SK-N-SH (cell line): ENCODE measurements around the gene GPD1L. TPM values are rescaled to one million over a fixed set of nuclear protein-coding genes. Genes with fewer than 3 reads are reported as not detected.
"Not testable (repeated sequence)": the region's sequence is repeated elsewhere in the genome, so short reads cannot be mapped to it uniquely, and the experiment has no call there.

Experiments used
- CTCF ChIA-PET: fragments of 300-600, 350-600 bp; formaldehyde crosslinking; extraction: SDS; loops from one replicate; lab custom pipeline; 2021; lab: Yijun Ruan, JAX
- POLR2A ChIA-PET: fragments of 350-600 bp; sonication (Branson Sonifier 250); formaldehyde crosslinking; extraction: SDS; loops from one replicate; lab custom pipeline; 2020; ENCODE audit warnings: antibody characterized with exemption, inconsistent platforms; lab: Yijun Ruan, JAX
- DNase-seq: peaks from one replicate; pipeline ENCODE4 v3.0.0; 2012
- H2AFZ ChIP-seq: fragments of 200-600 bp; sonication (generic); 2 replicates; pipeline ENCODE4 v1.8.1; 2016; ENCODE audit warnings: antibody characterized with exemption, mild to moderate bottlenecking, low read depth
- H3F3A ChIP-seq: fragments of 200-600 bp; sonication (generic); replicated peaks from 2 replicates; pipeline ENCODE3; 2016; ENCODE audit warnings: antibody characterized with exemption, mild to moderate bottlenecking; ENCODE audit not compliant: insufficient read depth
- H3K27ac ChIP-seq, 2 experiments: fragments of 200-500 bp in 1 of 2; fragments of 200-600 bp in 1 of 2; sonication (Bioruptor generic) in 1 of 2; sonication (generic), shearing (Covaris generic) in 1 of 2; 2 replicates each; pipeline versions ENCODE4 v1.5.1 to v1.6.1; 2014 to 2016; ENCODE audit warnings: low read depth in 2 of 2, inconsistent platforms in 1 of 2, low read length in 1 of 2, mild to moderate bottlenecking in 1 of 2, mixed read lengths in 1 of 2
- H3K27me3 ChIP-seq: fragments of 200-600 bp; sonication (generic), shearing (Covaris generic); 2 replicates; pipeline ENCODE4 v1.6.1; 2016; ENCODE audit warnings: mixed run types; ENCODE audit not compliant: insufficient read depth
- H3K36me3 ChIP-seq, 2 experiments: fragments of 200-500 bp in 1 of 2; fragments of 200-600 bp in 1 of 2; sonication (Bioruptor generic) in 1 of 2; sonication (generic) in 1 of 2; replicated peaks in 1 of 2; 2 replicates each; pipeline versions ENCODE3 to v1.5.1; 2014 to 2016; ENCODE audit warnings: low read length in 1 of 2, mild to moderate bottlenecking in 1 of 2; ENCODE audit not compliant: insufficient read depth in 2 of 2, control insufficient read depth in 1 of 2
- H3K4me1 ChIP-seq, 2 experiments: fragments of 200-500 bp in 1 of 2; fragments of 200-600 bp in 1 of 2; sonication (Bioruptor generic) in 1 of 2; sonication (generic), shearing (Covaris generic) in 1 of 2; 2 replicates each; pipeline versions ENCODE4 v1.5.1 to v1.6.1; 2014 to 2016; ENCODE audit warnings: low read depth in 1 of 2, low read length in 1 of 2, mixed run types in 1 of 2; ENCODE audit not compliant: insufficient read depth in 2 of 2, control insufficient read depth in 1 of 2
- H3K4me2 ChIP-seq: fragments of 200-600 bp; sonication (generic), shearing (Covaris generic); 2 replicates; pipeline ENCODE4 v1.6.1; 2017; ENCODE audit warnings: mixed run types
- H3K4me3 ChIP-seq, 2 experiments: fragments of 200-500 bp in 1 of 2; fragments of 200-600 bp in 1 of 2; sonication (Bioruptor generic) in 1 of 2; sonication (generic), shearing (Covaris generic) in 1 of 2; 2 replicates each; pipeline versions ENCODE4 v1.5.1 to v1.8.1; 2014 to 2016; ENCODE audit warnings: low read depth in 2 of 2, inconsistent platforms in 1 of 2, low read length in 1 of 2, mild to moderate bottlenecking in 1 of 2, mixed read lengths in 1 of 2, moderate library complexity in 1 of 2
- H3K79me2 ChIP-seq: fragments of 200-600 bp; sonication (generic); 2 replicates; pipeline ENCODE4 v1.8.1; 2017; ENCODE audit warnings: mild to moderate bottlenecking; ENCODE audit not compliant: insufficient read depth
- H3K9ac ChIP-seq: fragments of 200-600 bp; sonication (generic); 2 replicates; pipeline ENCODE4 v1.6.1; 2017; ENCODE audit warnings: mixed run types
- H3K9me2 ChIP-seq: fragments of 200-600 bp; sonication (generic); 2 replicates; pipeline ENCODE4 v1.6.1; 2017; ENCODE audit warnings: mixed run types
- H3K9me3 ChIP-seq: fragments of 200-600 bp; sonication (generic); 2 replicates; pipeline ENCODE4 v1.6.1; 2017; ENCODE audit warnings: mixed run types, mild to moderate bottlenecking, moderate library complexity
- H4K20me1 ChIP-seq: fragments of 200-600 bp; sonication (generic); 2 replicates; pipeline ENCODE4 v1.6.1; 2017; ENCODE audit warnings: mild to moderate bottlenecking, mixed run types; ENCODE audit not compliant: insufficient read depth
- FOSL2 ChIP-seq: IDR thresholded peaks from 2 replicates; pipeline ENCODE4 v1.4.0; 2012; ENCODE audit warnings: low read depth, mild to moderate bottlenecking, moderate library complexity, borderline replicate concordance
- FOXJ3 ChIP-seq: sonication (generic); formaldehyde crosslinking; IDR thresholded peaks from 2 replicates; pipeline ENCODE4 v1.5.1; 2020; ENCODE audit warnings: mild to moderate bottlenecking, missing genetic modification reagents
- GABPA ChIP-seq: IDR thresholded peaks from 2 replicates; pipeline ENCODE4 v1.4.0; 2012; ENCODE audit warnings: low read depth, mild to moderate bottlenecking
- MEF2A ChIP-seq: IDR thresholded peaks from 2 replicates; pipeline ENCODE4 v1.4.0; 2012; ENCODE audit warnings: low read depth, borderline replicate concordance
- RCOR1 ChIP-seq: fragments of 150-350 bp; IDR thresholded peaks from 2 replicates; pipeline ENCODE4 v1.6.1; 2017; ENCODE audit warnings: antibody characterized with exemption, low read length
- RFX5 ChIP-seq: IDR thresholded peaks from 2 replicates; pipeline ENCODE4 v1.6.1; 2012; ENCODE audit warnings: mild to moderate bottlenecking, improper control_type of control experiment, low read length
- SIN3A ChIP-seq: IDR thresholded peaks from 2 replicates; pipeline ENCODE4 v1.6.1; 2012; ENCODE audit warnings: low read depth, mild to moderate bottlenecking, low read length, moderate library complexity, borderline replicate concordance
- TEAD4 ChIP-seq: IDR thresholded peaks from 2 replicates; pipeline ENCODE4 v1.4.0; 2012; ENCODE audit warnings: mild to moderate bottlenecking, borderline replicate concordance; ENCODE audit not compliant: insufficient read depth
- WGBS: methylation state at CpG from one replicate; pipeline ENCODE4 v1.1.6; 2017; ENCODE audit warnings: low lambda C conversion rate; 5-methylcytosine and 5-hydroxymethylcytosine counted together
- polyA plus RNA-seq, 3 experiments: library from polyadenylated mRNA; depleted of rRNA; stranded (reverse); fragments of >200 nt; gene quantifications; 2 replicates each; pipeline ENCODE4 v1.2.3, GENCODE V29; 2012
- TF ChIP-seq, protein P1 (sequence below): fragments of 150-350 bp; IDR thresholded peaks from 2 replicates; pipeline ENCODE4 v1.6.1; 2016; ENCODE audit warnings: mild to moderate bottlenecking, low read depth, low read length

Gene GPD1L
- polyA plus RNA-seq, 1 of the 3 experiments (the other 2 are of a cell fraction) = 6.1 TPM

DNA sequence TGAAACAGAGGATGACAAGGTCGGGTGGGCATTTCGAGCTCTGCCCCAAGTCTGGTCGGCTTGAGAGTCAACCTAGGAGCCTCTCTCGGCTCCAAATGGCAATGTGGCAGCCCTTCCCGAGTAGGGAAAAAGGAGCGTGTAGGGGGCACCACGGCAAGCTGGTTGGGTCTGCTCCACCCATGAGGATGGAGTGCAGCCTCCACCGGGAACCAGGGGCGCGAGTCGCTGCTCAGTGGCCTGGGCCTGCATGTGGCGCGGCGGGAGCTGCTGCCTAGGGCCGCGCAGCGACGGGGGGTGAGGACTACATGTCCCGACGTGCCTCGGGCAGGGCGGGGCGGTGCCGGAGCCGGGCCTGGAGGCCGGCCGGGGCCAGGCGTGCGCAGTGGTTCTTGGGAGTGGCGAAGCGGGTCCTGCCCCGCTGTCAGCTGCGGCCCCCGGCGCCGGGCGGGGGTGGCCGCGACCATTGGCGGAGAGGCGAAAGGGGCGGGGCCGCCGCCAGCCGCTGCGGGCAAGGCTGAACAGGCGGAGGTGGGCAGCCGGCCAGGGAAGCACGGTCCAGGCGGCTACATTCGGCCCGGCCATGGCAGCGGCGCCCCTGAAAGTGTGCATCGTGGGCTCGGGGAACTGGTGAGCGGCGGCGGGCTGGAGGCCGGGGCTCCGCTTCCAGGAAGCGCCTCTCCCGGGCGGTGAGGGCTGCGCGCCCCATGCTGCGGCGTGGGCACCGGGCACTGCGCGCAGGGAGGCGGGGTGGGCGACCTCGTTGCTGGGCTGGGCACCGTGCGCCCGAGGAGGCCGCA, at the start of gene GPD1L (continued):
- TF ChIP-seq RCOR1 (no peak), FOXJ3 (CRISPR knock-in tag) (no peak), GABPA (no peak)

DNA sequence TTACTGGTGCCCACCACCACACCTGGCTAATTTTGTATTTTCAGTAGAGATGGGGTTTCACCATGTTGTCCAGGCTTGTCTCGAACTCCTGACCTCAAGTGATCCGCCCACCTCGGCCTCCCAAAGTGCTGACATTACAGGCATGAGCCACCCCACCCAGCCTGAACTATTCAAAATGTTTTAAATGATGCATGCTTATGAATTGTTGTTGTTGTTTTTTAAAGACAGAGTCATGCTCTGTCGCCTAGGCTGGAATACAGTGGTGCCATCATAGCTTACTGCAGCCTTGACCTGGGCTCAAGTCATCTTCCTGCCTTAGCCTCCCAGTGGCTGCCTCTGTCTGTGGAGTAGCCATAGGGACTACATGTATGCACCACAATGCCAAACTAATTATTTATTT, 48.0 kb upstream of the GPD1L start:
- H3K4me2 ChIP-seq, H4K20me1 ChIP-seq, DNase-seq, H3K27ac ChIP-seq, H3K27me3 ChIP-seq, H3K79me2 ChIP-seq, H2AFZ ChIP-seq, CTCF ChIA-PET, H3K36me3 ChIP-seq, H3K4me3 ChIP-seq, H3K9me2 ChIP-seq, H3K9me3 ChIP-seq, POLR2A ChIA-PET, H3K9ac ChIP-seq, H3K4me1 ChIP-seq, H3F3A ChIP-seq: not testable (repeated sequence)
- WGBS = 31% methylated on average over 4 of the region's 4 CpGs

DNA sequence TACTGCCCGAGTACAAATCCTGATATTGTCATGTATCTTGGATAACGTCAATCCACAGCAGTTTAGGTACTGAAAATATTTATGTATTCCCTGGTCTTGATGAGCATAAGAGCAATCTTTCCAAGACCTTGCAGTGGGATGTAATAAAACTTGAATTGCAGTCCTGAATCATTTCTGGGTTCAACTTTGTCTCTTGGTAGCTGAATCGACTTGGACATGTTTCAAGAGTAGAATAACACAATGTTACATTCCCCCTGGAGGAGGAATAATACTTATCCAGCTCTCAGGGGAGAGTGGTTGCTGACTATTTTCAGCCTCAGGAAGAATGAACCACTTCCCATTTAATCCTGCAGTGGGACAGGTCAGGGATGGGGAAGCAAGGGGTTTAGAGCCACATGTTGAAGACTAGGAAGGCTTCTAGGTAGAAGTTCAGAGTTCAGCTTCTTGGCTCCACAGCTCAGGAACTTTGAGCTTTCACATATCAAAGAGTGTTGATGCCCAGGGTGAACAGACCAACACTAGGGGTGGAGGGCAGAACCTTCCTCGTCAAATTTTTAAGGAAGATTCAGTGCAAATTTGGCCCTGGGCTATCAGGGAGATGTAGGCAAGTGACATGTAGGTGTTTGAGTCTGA, 43.4 kb upstream of the GPD1L start:
- no CpG with 5 or more reads among the region's 4 CpGs for WGBS
- Histone ChIP-seq H3K9ac (no peak overlapping the region), H3F3A (no peaks in the 10 kb centered on the region), H3K27ac (no peak overlapping the region), H3K79me2 (no peaks in the 10 kb centered on the region), H4K20me1 (no peaks in the 10 kb centered on the region), H3K36me3 (no peaks in the 10 kb centered on the region), H3K4me2 (no peak overlapping the region), H3K4me1 (no peaks in the 10 kb centered on the region), H3K9me2 (no peaks in the 10 kb centered on the region), H3K27me3 (no peaks in the 10 kb centered on the region), H3K4me3 (no peak overlapping the region)
- no peak for DNase-seq
- POLR2A ChIA-PET = no interaction called here
- TF ChIP-seq MEF2A (no peak), FOSL2 (no peak), RFX5 (no peak), TEAD4 (no peak), SIN3A (no peak)
- TF ChIP-seq, protein P1, sequence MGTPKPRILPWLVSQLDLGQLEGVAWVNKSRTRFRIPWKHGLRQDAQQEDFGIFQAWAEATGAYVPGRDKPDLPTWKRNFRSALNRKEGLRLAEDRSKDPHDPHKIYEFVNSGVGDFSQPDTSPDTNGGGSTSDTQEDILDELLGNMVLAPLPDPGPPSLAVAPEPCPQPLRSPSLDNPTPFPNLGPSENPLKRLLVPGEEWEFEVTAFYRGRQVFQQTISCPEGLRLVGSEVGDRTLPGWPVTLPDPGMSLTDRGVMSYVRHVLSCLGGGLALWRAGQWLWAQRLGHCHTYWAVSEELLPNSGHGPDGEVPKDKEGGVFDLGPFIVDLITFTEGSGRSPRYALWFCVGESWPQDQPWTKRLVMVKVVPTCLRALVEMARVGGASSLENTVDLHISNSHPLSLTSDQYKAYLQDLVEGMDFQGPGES = no peak
- TF ChIP-seq, all 33 proteins: peak for 0
- CTCF ChIA-PET = no interaction called here
- Histone ChIP-seq H3K9me3 (no peaks in the 10 kb centered on the region), H2AFZ (no peak overlapping the region)
